H1 (cell line): ENCODE measurements around the gene CNNM4. TPM values are rescaled to one million over a fixed set of nuclear protein-coding genes. Genes with fewer than 3 reads are reported as not detected.

Source experiments
- CTCF ChIA-PET: fragments of 300-600 bp; sonication (Branson Sonifier 250); formaldehyde crosslinking; loops from one replicate; lab custom pipeline; 2021; ENCODE audit not compliant: partially characterized antibody; lab: Charles Lee
- POLR2A ChIA-PET: fragments of 300-600 bp; sonication (Branson Sonifier 250); formaldehyde crosslinking; loops from one replicate; lab custom pipeline; 2021; ENCODE audit warnings: inconsistent platforms; ENCODE audit not compliant: partially characterized antibody; lab: Charles Lee
- DNase-seq, 2 experiments: peaks; one replicate each; pipeline versions ENCODE4 v3.0.0 to v3.0.0-alpha.2; 2010 to 2022; ENCODE audit warnings: low spot score in 2 of 2, low read depth in 1 of 2, mixed read lengths in 1 of 2
- FAIRE-seq: peaks from 2 replicates; lab custom pipeline; 2011; peaks lifted over from hg19 to GRCh38; lab: Jason Lieb, UNC
- H2AFZ ChIP-seq: 2 replicates; pipeline ENCODE4 v1.8.1; 2012; ENCODE audit warnings: low read length, inconsistent platforms
- H2AK5ac ChIP-seq: 2 replicates; pipeline ENCODE4 v1.6.1; 2013; ENCODE audit warnings: low read depth, low read length
- H2BK120ac ChIP-seq: replicated peaks from 2 replicates; pipeline ENCODE3; 2013; ENCODE audit warnings: low read depth, low read length, inconsistent platforms
- H2BK12ac ChIP-seq: 2 replicates; pipeline ENCODE4 v1.6.1; 2013; ENCODE audit warnings: low read depth, low read length
- H2BK15ac ChIP-seq: 2 replicates; pipeline ENCODE4 v1.6.1; 2013; ENCODE audit warnings: low read length
- H2BK20ac ChIP-seq: 2 replicates; pipeline ENCODE4 v1.6.1; 2013; ENCODE audit warnings: low read length
- H2BK5ac ChIP-seq: 2 replicates; pipeline ENCODE4 v1.6.1; 2013; ENCODE audit warnings: low read depth, low read length
- H3K14ac ChIP-seq: 2 replicates; pipeline ENCODE4 v1.6.1; 2013; ENCODE audit warnings: inconsistent platforms; ENCODE audit not compliant: insufficient read length
- H3K18ac ChIP-seq: 2 replicates; pipeline ENCODE4 v1.6.1; 2013; ENCODE audit warnings: low read length; ENCODE audit errors: extremely low read depth
- H3K23ac ChIP-seq: 2 replicates; pipeline ENCODE4 v1.6.1; 2013; ENCODE audit warnings: inconsistent platforms; ENCODE audit not compliant: insufficient read length
- H3K23me2 ChIP-seq: 2 replicates; pipeline ENCODE4 v1.6.1; 2013; ENCODE audit warnings: low read depth, low read length
- H3K27ac ChIP-seq: 2 replicates; pipeline ENCODE4 v1.6.1; 2011; ENCODE audit warnings: low read depth, low read length, inconsistent platforms
- H3K27me3 ChIP-seq, 4 experiments: replicated peaks in 1 of 4; 1 replicate in 1 of 4; 2 replicates in 3 of 4; pipeline versions ENCODE4 v1.6.1 to v1.8.1; 2011 to 2013; ENCODE audit warnings: low read length in 3 of 4, mild to moderate bottlenecking in 3 of 4, inconsistent platforms in 2 of 4, mixed read lengths in 2 of 4, moderate library complexity in 1 of 4; ENCODE audit not compliant: control insufficient read depth in 3 of 4, insufficient read depth in 3 of 4; ENCODE audit errors: extremely low read depth in 1 of 4
- H3K36me3 ChIP-seq, 4 experiments: 2 replicates each; pipeline versions ENCODE4 v1.6.1 to v1.8.1; 2011 to 2013; ENCODE audit warnings: mild to moderate bottlenecking in 4 of 4, low read length in 3 of 4, moderate library complexity in 2 of 4, control low read depth in 1 of 4, inconsistent platforms in 1 of 4; ENCODE audit not compliant: insufficient read depth in 4 of 4, control insufficient read depth in 2 of 4
- H3K4ac ChIP-seq: replicated peaks from 2 replicates; pipeline ENCODE3; 2013; ENCODE audit warnings: low read length, low read depth, mixed read lengths, inconsistent platforms; ENCODE audit not compliant: insufficient read length
- H3K4me1 ChIP-seq, 4 experiments: replicated peaks in 1 of 4; 1 replicate in 1 of 4; 2 replicates in 3 of 4; pipeline versions ENCODE4 v1.6.1 to v1.8.1; 2011 to 2013; ENCODE audit warnings: low read length in 3 of 4, inconsistent platforms in 2 of 4, mixed read lengths in 1 of 4; ENCODE audit not compliant: insufficient read depth in 4 of 4, control insufficient read depth in 3 of 4
- H3K4me2 ChIP-seq, 2 experiments: 2 replicates each; pipeline versions ENCODE4 v1.6.1 to v1.8.1; 2011 to 2013; ENCODE audit warnings: low read depth in 2 of 2, low read length in 2 of 2, control low read depth in 1 of 2, inconsistent platforms in 1 of 2, mild to moderate bottlenecking in 1 of 2; ENCODE audit not compliant: insufficient read depth in 1 of 2
- H3K4me3 ChIP-seq, 4 experiments: fragments of 200-600, 300-600 bp in 1 of 4; sonication (generic), shearing (Covaris generic), sonication (Bioruptor Twin) in 1 of 4; 2 replicates each; pipeline versions ENCODE4 v1.5.1 to v1.8.1; 2011 to 2016; ENCODE audit warnings: low read length in 4 of 4, low read depth in 3 of 4, control low read depth in 2 of 4, inconsistent platforms in 2 of 4, mild to moderate bottlenecking in 2 of 4, mixed read lengths in 1 of 4, moderate library complexity in 1 of 4; ENCODE audit not compliant: insufficient read depth in 2 of 4; ENCODE audit errors: extremely low read depth in 1 of 4
- H3K56ac ChIP-seq: replicated peaks from 2 replicates; pipeline ENCODE3; 2013; ENCODE audit warnings: low read depth, mild to moderate bottlenecking, mixed read lengths, low read length, inconsistent platforms; ENCODE audit not compliant: insufficient read length
- H3K79me1 ChIP-seq: 2 replicates; pipeline ENCODE4 v1.6.1; 2013; ENCODE audit warnings: low read depth, low read length, control low read depth
- H3K79me2 ChIP-seq, 2 experiments: 2 replicates each; pipeline versions ENCODE4 v1.6.1 to v1.8.1; 2012 to 2013; ENCODE audit warnings: low read length in 2 of 2, mild to moderate bottlenecking in 2 of 2, inconsistent platforms in 1 of 2; ENCODE audit not compliant: insufficient read depth in 2 of 2, control insufficient read depth in 1 of 2
- H3K9ac ChIP-seq, 4 experiments: replicated peaks in 1 of 4; 1 replicate in 1 of 4; 2 replicates in 3 of 4; pipeline versions ENCODE4 v1.6.1 to v1.8.1; 2011 to 2013; ENCODE audit warnings: low read depth in 3 of 4, low read length in 3 of 4, control low read depth in 2 of 4, mild to moderate bottlenecking in 2 of 4, moderate library complexity in 2 of 4, inconsistent platforms in 1 of 4; ENCODE audit errors: extremely low read depth in 1 of 4
- H3K9me3 ChIP-seq, 2 experiments: 2 replicates each; pipeline versions ENCODE4 v1.6.1 to v1.8.1; 2012 to 2013; ENCODE audit warnings: mild to moderate bottlenecking in 2 of 2, moderate library complexity in 2 of 2, control low read depth in 1 of 2, inconsistent platforms in 1 of 2, low read depth in 1 of 2, low read length in 1 of 2, mixed read lengths in 1 of 2; ENCODE audit not compliant: insufficient read depth in 2 of 2
- H4K20me1 ChIP-seq, 2 experiments: replicated peaks in 1 of 2; 2 replicates each; pipeline versions ENCODE3 to v1.8.1; 2011 to 2013; ENCODE audit warnings: inconsistent platforms in 2 of 2, low read length in 2 of 2, mild to moderate bottlenecking in 1 of 2; ENCODE audit not compliant: insufficient read depth in 2 of 2, control insufficient read depth in 1 of 2
- H4K5ac ChIP-seq: 2 replicates; pipeline ENCODE4 v1.6.1; 2013; ENCODE audit warnings: low read length, low read depth, mixed read lengths, inconsistent platforms; ENCODE audit not compliant: insufficient read length
- H4K8ac ChIP-seq: 2 replicates; pipeline ENCODE4 v1.8.0; 2013; ENCODE audit warnings: mild to moderate bottlenecking, moderate library complexity, low read length, inconsistent platforms; ENCODE audit not compliant: insufficient read depth; ENCODE audit errors: extremely low read depth
- H4K91ac ChIP-seq: replicated peaks from 2 replicates; pipeline ENCODE3; 2013; ENCODE audit warnings: low read length, mixed read lengths, inconsistent platforms; ENCODE audit not compliant: insufficient read length
- JUND ChIP-seq: IDR thresholded peaks from 2 replicates; pipeline ENCODE4 v1.6.1; 2011; ENCODE audit warnings: mild to moderate bottlenecking, improper control_type of control experiment, low read length
- MAFK ChIP-seq: IDR thresholded peaks from 2 replicates; pipeline ENCODE4 v1.6.1; 2012; ENCODE audit warnings: low read depth, mild to moderate bottlenecking, improper control_type of control experiment, low read length
- NRF1 ChIP-seq: IDR thresholded peaks from 2 replicates; pipeline ENCODE4 v1.6.1; 2011; ENCODE audit warnings: mild to moderate bottlenecking, low read depth, low read length, improper control_type of control experiment
- USF2 ChIP-seq: IDR thresholded peaks from 2 replicates; pipeline ENCODE4 v1.6.1; 2011; ENCODE audit warnings: low read length, improper control_type of control experiment
- WGBS, 2 experiments: shearing (Covaris generic) in 1 of 2; methylation state at CpG; one replicate each; pipeline versions ENCODE4 v1.1.6 to v1.1.7; 2013 to 2015; ENCODE audit warnings: low lambda C conversion rate in 2 of 2, mixed read lengths in 2 of 2, inconsistent platforms in 1 of 2, low coverage in 1 of 2, missing lambda C conversion rate in 1 of 2; ENCODE audit not compliant: insufficient replicate concordance in 2 of 2, insufficient coverage in 1 of 2, insufficient read length in 1 of 2; ENCODE audit errors: extremely low coverage in 1 of 2, missing lambda C conversion rate in 1 of 2; 5-methylcytosine and 5-hydroxymethylcytosine counted together
- polyA plus RNA-seq, 7 experiments: library from polyadenylated mRNA; depleted of rRNA in 3 of 7; stranded (reverse) in 5 of 7; unstranded in 2 of 7; fragments of >200 nt in 5 of 7; fragments of 200-250 nt in 2 of 7; gene quantifications; 1 replicate in 5 of 7; 2 replicates in 1 of 7; 4 replicates in 1 of 7; pipeline versions ENCODE4 v1.2.1 to v1.2.3, GENCODE V29; 2011 to 2013; ENCODE audit warnings: missing spikeins in 2 of 7, mixed read lengths in 2 of 7
- total RNA-seq: library from RNA; stranded (reverse); fragmentation: NEBNext Ultra II Directional; extraction: Animal tissue kit (Norgen Biotek cat#: 25700); gene quantifications from 2 replicates; pipeline ENCODE4 v1.2.1, GENCODE V29; 2021

CNNM4 gene
- total and polyA plus RNA-seq, 2 of the 8 experiments (the other 6 are each of a cell fraction or from before 2014, with no cell fraction given) = 10.3 to 11.0 TPM

GRCh38 chr2:96826546-96827278 lies 66.0 kb downstream of the CNNM4 start:
- 89% methylated on average over 21 of the region's 22 CpGs; no CpG with 5 or more reads in 1 of the 2 experiments for WGBS, 2 experiments
- CTCF ChIA-PET = interaction anchor here (1.2 kb wide), 1 partner anchor 8 kb away, joined by 5 read pairs; no protein-coding TSS in a partner anchor
- Histone ChIP-seq H3K4me2 (no peak overlapping the region), H2AK5ac (no peak overlapping the region), H2BK5ac (no peak overlapping the region), H2BK20ac (no peak overlapping the region), H3K36me3 (peaks cover 22 to 59% (median 37%) of the 10 kb centered on the region in 4 experiments), H2AFZ (no peak overlapping the region), H3K23ac (no peak overlapping the region), H3K23me2 (no peaks in the 10 kb centered on the region), H3K9ac (no peak overlapping the region), H4K5ac (no peak overlapping the region), H3K56ac (no peak overlapping the region), H3K18ac (no peak overlapping the region), H2BK12ac (no peak overlapping the region), H3K4me3 (no peak overlapping the region), H3K27me3 (no peaks in the 10 kb centered on the region), H4K8ac (no peak overlapping the region), H3K27ac (no peak overlapping the region), H3K4ac (no peak overlapping the region), H3K79me1 (peaks cover 11% of the 10 kb centered on the region), H4K91ac (no peak overlapping the region), H2BK15ac (no peak overlapping the region), H3K79me2 (peaks cover 0 to 28% of the 10 kb centered on the region in 2 experiments; a peak in 2 of 4 replicates), H3K14ac (no peak overlapping the region), H3K4me1 (peaks cover 0 to 2% (median 0%) of the 10 kb centered on the region in 4 experiments; a peak in 2 of 7 replicates), H4K20me1 (peaks cover 0 to 18% of the 10 kb centered on the region in 2 experiments), H2BK120ac (no peak overlapping the region), H3K9me3 (no peaks in the 10 kb centered on the region)
- no peak for FAIRE-seq
- TF ChIP-seq NRF1 (no peak), USF2 (no peak), MAFK (no peak), JUND (no peak)
- POLR2A ChIA-PET = interaction anchor here (1.3 kb wide), 1 partner anchor 9 kb away, joined by 3 read pairs; no protein-coding TSS in a partner anchor
- no peak for DNase-seq
